Measurements from ENCODE around the gene TMEM239.

TMEM239 gene

GRCh38 chr20:2778602-2779321, 37.4 kb upstream of the TMEM239 start:
- no peak for TF ChIP-seq ISL1 (CRISPR knock-in tag; IDR thresholded peaks at IDR 0.05)
- no peak for TF ChIP-seq ZNF70 (CRISPR knock-in tag; IDR thresholded peaks at IDR 0.05)
- no peak for TF ChIP-seq PPARA (CRISPR knock-in tag; IDR thresholded peaks at IDR 0.05; ENCODE audit: borderline replicate concordance)
- TF ChIP-seq RARB (CRISPR knock-in tag; IDR thresholded peaks at IDR 0.05): no peak
- TF ChIP-seq ZNF565 (CRISPR knock-in tag; conservative IDR thresholded peaks at IDR 0.05; ENCODE audit: low read depth): no peak
- TF ChIP-seq ARNTL (CRISPR knock-in tag; IDR thresholded peaks at IDR 0.05; ENCODE audit: borderline replicate concordance, low read depth): no peak
- TF ChIP-seq POU6F1 (CRISPR knock-in tag; IDR thresholded peaks at IDR 0.05; ENCODE audit: borderline replicate concordance, low read depth): no peak
- TF ChIP-seq BACH2 (CRISPR knock-in tag; IDR thresholded peaks at IDR 0.05; ENCODE audit: borderline replicate concordance): no peak
- no peak for TF ChIP-seq ZFP30 (CRISPR knock-in tag; IDR thresholded peaks at IDR 0.05)
- no peak for TF ChIP-seq OSR1 (CRISPR knock-in tag; IDR thresholded peaks at IDR 0.05)
- no peak for TF ChIP-seq TSHZ2 (CRISPR knock-in tag; IDR thresholded peaks at IDR 0.05)
- no peak for TF ChIP-seq CREB5 (CRISPR knock-in tag; IDR thresholded peaks at IDR 0.05; ENCODE audit: low read depth)
- TF ChIP-seq ZNF8 (CRISPR knock-in tag; IDR thresholded peaks at IDR 0.05): no peak
- ATAC-seq: no peak

- no peak for ATAC-seq
- TF ChIP-seq ZNF565 (CRISPR knock-in tag; conservative IDR thresholded peaks at IDR 0.05; ENCODE audit: low read depth) (no peak), TOX (CRISPR knock-in tag; IDR thresholded peaks at IDR 0.05; ENCODE audit: borderline replicate concordance) (no peak), CREB5 (CRISPR knock-in tag; IDR thresholded peaks at IDR 0.05; ENCODE audit: low read depth) (no peak), GLIS3 (CRISPR knock-in tag; IDR thresholded peaks at IDR 0.05) (no peak), PATZ1 (CRISPR knock-in tag; IDR thresholded peaks at IDR 0.05; ENCODE audit: borderline replicate concordance) (no peak), CSDC2 (CRISPR knock-in tag; IDR thresholded peaks at IDR 0.05) (no peak), PPARA (CRISPR knock-in tag; IDR thresholded peaks at IDR 0.05; ENCODE audit: borderline replicate concordance) (no peak), ZFP30 (CRISPR knock-in tag; IDR thresholded peaks at IDR 0.05) (no peak), CSRNP3 (CRISPR knock-in tag; IDR thresholded peaks at IDR 0.05) (no peak)
Observed at GRCh38 chr20:2780948-2781347, 35.2 kb upstream of the TMEM239 start.
